H1 (cell line): ENCODE data around the gene ST7L. TPM values are rescaled to one million over a fixed set of nuclear protein-coding genes. Genes with fewer than 3 reads are reported as not detected.

Experiments used
- CTCF ChIA-PET: fragments of 300-600 bp; sonication (Branson Sonifier 250); formaldehyde crosslinking; loops from one replicate; lab custom pipeline; 2021; ENCODE audit not compliant: partially characterized antibody; lab: Charles Lee
- POLR2A ChIA-PET: fragments of 300-600 bp; sonication (Branson Sonifier 250); formaldehyde crosslinking; loops from one replicate; lab custom pipeline; 2021; ENCODE audit warnings: inconsistent platforms; ENCODE audit not compliant: partially characterized antibody; lab: Charles Lee
- DNase-seq, 2 experiments: peaks; one replicate each; pipeline versions ENCODE4 v3.0.0 to v3.0.0-alpha.2; 2010 to 2022; ENCODE audit warnings: low spot score in 2 of 2, low read depth in 1 of 2, mixed read lengths in 1 of 2
- FAIRE-seq: peaks from 2 replicates; lab custom pipeline; 2011; peaks lifted over from hg19 to GRCh38; lab: Jason Lieb, UNC
- H2AFZ ChIP-seq: 2 replicates; pipeline ENCODE4 v1.8.1; 2012; ENCODE audit warnings: low read length, inconsistent platforms
- H2AK5ac ChIP-seq: 2 replicates; pipeline ENCODE4 v1.6.1; 2013; ENCODE audit warnings: low read depth, low read length
- H2BK120ac ChIP-seq: replicated peaks from 2 replicates; pipeline ENCODE3; 2013; ENCODE audit warnings: low read depth, low read length, inconsistent platforms
- H2BK12ac ChIP-seq: 2 replicates; pipeline ENCODE4 v1.6.1; 2013; ENCODE audit warnings: low read depth, low read length
- H2BK15ac ChIP-seq: 2 replicates; pipeline ENCODE4 v1.6.1; 2013; ENCODE audit warnings: low read length
- H2BK20ac ChIP-seq: 2 replicates; pipeline ENCODE4 v1.6.1; 2013; ENCODE audit warnings: low read length
- H2BK5ac ChIP-seq: 2 replicates; pipeline ENCODE4 v1.6.1; 2013; ENCODE audit warnings: low read depth, low read length
- H3K14ac ChIP-seq: 2 replicates; pipeline ENCODE4 v1.6.1; 2013; ENCODE audit warnings: inconsistent platforms; ENCODE audit not compliant: insufficient read length
- H3K18ac ChIP-seq: 2 replicates; pipeline ENCODE4 v1.6.1; 2013; ENCODE audit warnings: low read length; ENCODE audit errors: extremely low read depth
- H3K23ac ChIP-seq: 2 replicates; pipeline ENCODE4 v1.6.1; 2013; ENCODE audit warnings: inconsistent platforms; ENCODE audit not compliant: insufficient read length
- H3K23me2 ChIP-seq: 2 replicates; pipeline ENCODE4 v1.6.1; 2013; ENCODE audit warnings: low read depth, low read length
- H3K27ac ChIP-seq: 2 replicates; pipeline ENCODE4 v1.6.1; 2011; ENCODE audit warnings: low read depth, low read length, inconsistent platforms
- H3K27me3 ChIP-seq, 4 experiments: replicated peaks in 1 of 4; 1 replicate in 1 of 4; 2 replicates in 3 of 4; pipeline versions ENCODE4 v1.6.1 to v1.8.1; 2011 to 2013; ENCODE audit warnings: low read length in 3 of 4, mild to moderate bottlenecking in 3 of 4, inconsistent platforms in 2 of 4, mixed read lengths in 2 of 4, moderate library complexity in 1 of 4; ENCODE audit not compliant: control insufficient read depth in 3 of 4, insufficient read depth in 3 of 4; ENCODE audit errors: extremely low read depth in 1 of 4
- H3K36me3 ChIP-seq, 4 experiments: 2 replicates each; pipeline versions ENCODE4 v1.6.1 to v1.8.1; 2011 to 2013; ENCODE audit warnings: mild to moderate bottlenecking in 4 of 4, low read length in 3 of 4, moderate library complexity in 2 of 4, control low read depth in 1 of 4, inconsistent platforms in 1 of 4; ENCODE audit not compliant: insufficient read depth in 4 of 4, control insufficient read depth in 2 of 4
- H3K4ac ChIP-seq: replicated peaks from 2 replicates; pipeline ENCODE3; 2013; ENCODE audit warnings: low read length, low read depth, mixed read lengths, inconsistent platforms; ENCODE audit not compliant: insufficient read length
- H3K4me1 ChIP-seq, 4 experiments: replicated peaks in 1 of 4; 1 replicate in 1 of 4; 2 replicates in 3 of 4; pipeline versions ENCODE4 v1.6.1 to v1.8.1; 2011 to 2013; ENCODE audit warnings: low read length in 3 of 4, inconsistent platforms in 2 of 4, mixed read lengths in 1 of 4; ENCODE audit not compliant: insufficient read depth in 4 of 4, control insufficient read depth in 3 of 4
- H3K4me2 ChIP-seq, 2 experiments: 2 replicates each; pipeline versions ENCODE4 v1.6.1 to v1.8.1; 2011 to 2013; ENCODE audit warnings: low read depth in 2 of 2, low read length in 2 of 2, control low read depth in 1 of 2, inconsistent platforms in 1 of 2, mild to moderate bottlenecking in 1 of 2; ENCODE audit not compliant: insufficient read depth in 1 of 2
- H3K4me3 ChIP-seq, 4 experiments: fragments of 200-600, 300-600 bp in 1 of 4; sonication (generic), shearing (Covaris generic), sonication (Bioruptor Twin) in 1 of 4; 2 replicates each; pipeline versions ENCODE4 v1.5.1 to v1.8.1; 2011 to 2016; ENCODE audit warnings: low read length in 4 of 4, low read depth in 3 of 4, control low read depth in 2 of 4, inconsistent platforms in 2 of 4, mild to moderate bottlenecking in 2 of 4, mixed read lengths in 1 of 4, moderate library complexity in 1 of 4; ENCODE audit not compliant: insufficient read depth in 2 of 4; ENCODE audit errors: extremely low read depth in 1 of 4
- H3K56ac ChIP-seq: replicated peaks from 2 replicates; pipeline ENCODE3; 2013; ENCODE audit warnings: low read depth, mild to moderate bottlenecking, mixed read lengths, low read length, inconsistent platforms; ENCODE audit not compliant: insufficient read length
- H3K79me1 ChIP-seq: 2 replicates; pipeline ENCODE4 v1.6.1; 2013; ENCODE audit warnings: low read depth, low read length, control low read depth
- H3K79me2 ChIP-seq, 2 experiments: 2 replicates each; pipeline versions ENCODE4 v1.6.1 to v1.8.1; 2012 to 2013; ENCODE audit warnings: low read length in 2 of 2, mild to moderate bottlenecking in 2 of 2, inconsistent platforms in 1 of 2; ENCODE audit not compliant: insufficient read depth in 2 of 2, control insufficient read depth in 1 of 2
- H3K9ac ChIP-seq, 4 experiments: replicated peaks in 1 of 4; 1 replicate in 1 of 4; 2 replicates in 3 of 4; pipeline versions ENCODE4 v1.6.1 to v1.8.1; 2011 to 2013; ENCODE audit warnings: low read depth in 3 of 4, low read length in 3 of 4, control low read depth in 2 of 4, mild to moderate bottlenecking in 2 of 4, moderate library complexity in 2 of 4, inconsistent platforms in 1 of 4; ENCODE audit errors: extremely low read depth in 1 of 4
- H3K9me3 ChIP-seq, 2 experiments: 2 replicates each; pipeline versions ENCODE4 v1.6.1 to v1.8.1; 2012 to 2013; ENCODE audit warnings: mild to moderate bottlenecking in 2 of 2, moderate library complexity in 2 of 2, control low read depth in 1 of 2, inconsistent platforms in 1 of 2, low read depth in 1 of 2, low read length in 1 of 2, mixed read lengths in 1 of 2; ENCODE audit not compliant: insufficient read depth in 2 of 2
- H4K20me1 ChIP-seq, 2 experiments: replicated peaks in 1 of 2; 2 replicates each; pipeline versions ENCODE3 to v1.8.1; 2011 to 2013; ENCODE audit warnings: inconsistent platforms in 2 of 2, low read length in 2 of 2, mild to moderate bottlenecking in 1 of 2; ENCODE audit not compliant: insufficient read depth in 2 of 2, control insufficient read depth in 1 of 2
- H4K5ac ChIP-seq: 2 replicates; pipeline ENCODE4 v1.6.1; 2013; ENCODE audit warnings: low read length, low read depth, mixed read lengths, inconsistent platforms; ENCODE audit not compliant: insufficient read length
- H4K8ac ChIP-seq: 2 replicates; pipeline ENCODE4 v1.8.0; 2013; ENCODE audit warnings: mild to moderate bottlenecking, moderate library complexity, low read length, inconsistent platforms; ENCODE audit not compliant: insufficient read depth; ENCODE audit errors: extremely low read depth
- H4K91ac ChIP-seq: replicated peaks from 2 replicates; pipeline ENCODE3; 2013; ENCODE audit warnings: low read length, mixed read lengths, inconsistent platforms; ENCODE audit not compliant: insufficient read length
- GTF2F1 ChIP-seq: IDR thresholded peaks from 2 replicates; pipeline ENCODE4 v1.6.1; 2012; ENCODE audit warnings: low read depth, low read length, improper control_type of control experiment, borderline replicate concordance
- NRF1 ChIP-seq: IDR thresholded peaks from 2 replicates; pipeline ENCODE4 v1.6.1; 2011; ENCODE audit warnings: mild to moderate bottlenecking, low read depth, low read length, improper control_type of control experiment
- POU5F1 ChIP-seq: IDR thresholded peaks from 2 replicates; pipeline ENCODE4 v1.6.1; 2011; ENCODE audit warnings: low read depth, mild to moderate bottlenecking, low read length, moderate library complexity
- RFX5 ChIP-seq: IDR thresholded peaks from 2 replicates; pipeline ENCODE4 v1.6.1; 2011; ENCODE audit warnings: low read depth, low read length, improper control_type of control experiment, borderline replicate concordance
- SIRT6 ChIP-seq: IDR thresholded peaks from one replicate; pipeline ENCODE4 v1.7.1; 2012; ENCODE audit warnings: low read length, inconsistent platforms
- SP4 ChIP-seq: IDR thresholded peaks from 2 replicates; pipeline ENCODE4 v1.6.1; 2012; ENCODE audit warnings: low read length, inconsistent platforms
- SUZ12 ChIP-seq: fragments of 200-600 bp; sonication (generic); IDR thresholded peaks from 2 replicates; pipeline ENCODE4 v1.6.1; 2012; ENCODE audit warnings: mild to moderate bottlenecking, inconsistent platforms, low read length, moderate library complexity, mixed read lengths
- WGBS, 2 experiments: shearing (Covaris generic) in 1 of 2; methylation state at CpG; one replicate each; pipeline versions ENCODE4 v1.1.6 to v1.1.7; 2013 to 2015; ENCODE audit warnings: low lambda C conversion rate in 2 of 2, mixed read lengths in 2 of 2, inconsistent platforms in 1 of 2, low coverage in 1 of 2, missing lambda C conversion rate in 1 of 2; ENCODE audit not compliant: insufficient replicate concordance in 2 of 2, insufficient coverage in 1 of 2, insufficient read length in 1 of 2; ENCODE audit errors: extremely low coverage in 1 of 2, missing lambda C conversion rate in 1 of 2; 5-methylcytosine and 5-hydroxymethylcytosine counted together
- polyA plus RNA-seq, 7 experiments: library from polyadenylated mRNA; depleted of rRNA in 3 of 7; stranded (reverse) in 5 of 7; unstranded in 2 of 7; fragments of >200 nt in 5 of 7; fragments of 200-250 nt in 2 of 7; gene quantifications; 1 replicate in 5 of 7; 2 replicates in 1 of 7; 4 replicates in 1 of 7; pipeline versions ENCODE4 v1.2.1 to v1.2.3, GENCODE V29; 2011 to 2013; ENCODE audit warnings: missing spikeins in 2 of 7, mixed read lengths in 2 of 7
- total RNA-seq: library from RNA; stranded (reverse); fragmentation: NEBNext Ultra II Directional; extraction: Animal tissue kit (Norgen Biotek cat#: 25700); gene quantifications from 2 replicates; pipeline ENCODE4 v1.2.1, GENCODE V29; 2021
- TF ChIP-seq, protein P1 (sequence below): IDR thresholded peaks from 2 replicates; pipeline ENCODE4 v1.6.1; 2012; ENCODE audit warnings: inconsistent platforms
- TF ChIP-seq, protein P2 (sequence below): IDR thresholded peaks from 2 replicates; pipeline ENCODE4 v1.6.1; 2012; ENCODE audit warnings: low read length, inconsistent platforms

The ST7L gene
- total and polyA plus RNA-seq, 2 of the 8 experiments (the other 6 are each of a cell fraction or from before 2014, with no cell fraction given), result 9.6 to 16.2 TPM

DNA sequence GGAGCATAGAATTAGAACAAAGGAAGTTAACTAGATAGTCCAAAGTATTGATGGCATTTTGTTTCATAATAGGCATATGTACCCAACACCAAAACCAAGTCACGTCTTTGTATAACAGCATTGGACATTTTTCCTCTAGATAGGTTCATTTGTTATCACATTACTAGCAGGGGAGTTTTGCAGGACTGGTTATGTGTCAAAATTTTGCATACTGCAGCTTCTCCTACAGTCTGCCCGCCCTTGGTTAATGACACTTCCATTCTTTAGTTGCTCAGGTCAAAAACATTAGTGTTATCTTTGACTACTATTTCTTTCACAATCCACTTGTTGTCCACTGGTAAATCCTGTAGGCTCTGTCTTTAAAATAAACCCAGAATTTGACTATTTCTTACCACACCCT, 9.6 kb upstream of the ST7L start:
- 89% methylated on average over 2 of the region's 2 CpGs; no CpG with 5 or more reads in 1 of the 2 experiments for WGBS, 2 experiments
- Histone ChIP-seq H3K36me3 (no peaks in the 10 kb centered on the region; a peak in 1 of 8 replicates), H3K23me2 (no peaks in the 10 kb centered on the region), H2AK5ac (no peak overlapping the region), H3K4ac (no peak overlapping the region), H3K79me1 (peaks cover 3% of the 10 kb centered on the region), H3K4me1 (no peaks in the 10 kb centered on the region), H3K9ac (no peak overlapping the region), H3K56ac (no peak overlapping the region), H3K4me3 (no peak overlapping the region), H4K5ac (no peak overlapping the region), H3K27me3 (no peaks in the 10 kb centered on the region), H4K8ac (no peak overlapping the region), H3K9me3 (no peaks in the 10 kb centered on the region), H3K23ac (no peak overlapping the region), H3K27ac (no peak overlapping the region), H2BK20ac (no peak overlapping the region), H4K91ac (no peak overlapping the region), H3K14ac (no peak overlapping the region), H2AFZ (no peak overlapping the region), H2BK12ac (no peak overlapping the region), H2BK5ac (no peak overlapping the region), H4K20me1 (peaks cover 8 to 22% of the 10 kb centered on the region in 2 experiments), H2BK15ac (no peak overlapping the region), H3K79me2 (peaks cover 22 to 92% of the 10 kb centered on the region in 2 experiments), H3K18ac (no peak overlapping the region), H2BK120ac (no peak overlapping the region), H3K4me2 (no peak overlapping the region)
- DNase-seq (no peak), FAIRE-seq (no peak)
- TF ChIP-seq POU5F1, result no peak
- TF ChIP-seq, protein P1, sequence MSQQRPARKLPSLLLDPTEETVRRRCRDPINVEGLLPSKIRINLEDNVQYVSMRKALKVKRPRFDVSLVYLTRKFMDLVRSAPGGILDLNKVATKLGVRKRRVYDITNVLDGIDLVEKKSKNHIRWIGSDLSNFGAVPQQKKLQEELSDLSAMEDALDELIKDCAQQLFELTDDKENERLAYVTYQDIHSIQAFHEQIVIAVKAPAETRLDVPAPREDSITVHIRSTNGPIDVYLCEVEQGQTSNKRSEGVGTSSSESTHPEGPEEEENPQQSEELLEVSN, result no peak
- TF ChIP-seq SIRT6, result no peak
- no peak for TF ChIP-seq RFX5
- TF ChIP-seq, protein P2, sequence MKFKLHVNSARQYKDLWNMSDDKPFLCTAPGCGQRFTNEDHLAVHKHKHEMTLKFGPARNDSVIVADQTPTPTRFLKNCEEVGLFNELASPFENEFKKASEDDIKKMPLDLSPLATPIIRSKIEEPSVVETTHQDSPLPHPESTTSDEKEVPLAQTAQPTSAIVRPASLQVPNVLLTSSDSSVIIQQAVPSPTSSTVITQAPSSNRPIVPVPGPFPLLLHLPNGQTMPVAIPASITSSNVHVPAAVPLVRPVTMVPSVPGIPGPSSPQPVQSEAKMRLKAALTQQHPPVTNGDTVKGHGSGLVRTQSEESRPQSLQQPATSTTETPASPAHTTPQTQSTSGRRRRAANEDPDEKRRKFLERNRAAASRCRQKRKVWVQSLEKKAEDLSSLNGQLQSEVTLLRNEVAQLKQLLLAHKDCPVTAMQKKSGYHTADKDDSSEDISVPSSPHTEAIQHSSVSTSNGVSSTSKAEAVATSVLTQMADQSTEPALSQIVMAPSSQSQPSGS, result no peak
- no peak for TF ChIP-seq SUZ12
- TF ChIP-seq SP4, result no peak
- no peak for TF ChIP-seq NRF1
- TF ChIP-seq GTF2F1, result no peak
- ChIA-PET CTCF (no interaction called here), POLR2A (interaction anchor here (1.0 to 1.6 kb wide), 2 partner anchors 9 kb away, joined by 3 read pairs; partner anchors contain the start of gene ST7L)
